GM19463 (cell line): ENCODE data around the gene PTBP2.

Source experiments
- ATAC-seq: cut with Tn5 transposase; IDR thresholded peaks from one replicate; pipeline ENCODE4 v1.9.1; 2021; ENCODE audit warnings: mild to moderate bottlenecking, moderate library complexity; ENCODE audit not compliant: unreplicated experiment

Gene PTBP2

GRCh38 chr1:96815914-96816313 is 94.3 kb downstream of the PTBP2 start:
- no peak for ATAC-seq

DNA sequence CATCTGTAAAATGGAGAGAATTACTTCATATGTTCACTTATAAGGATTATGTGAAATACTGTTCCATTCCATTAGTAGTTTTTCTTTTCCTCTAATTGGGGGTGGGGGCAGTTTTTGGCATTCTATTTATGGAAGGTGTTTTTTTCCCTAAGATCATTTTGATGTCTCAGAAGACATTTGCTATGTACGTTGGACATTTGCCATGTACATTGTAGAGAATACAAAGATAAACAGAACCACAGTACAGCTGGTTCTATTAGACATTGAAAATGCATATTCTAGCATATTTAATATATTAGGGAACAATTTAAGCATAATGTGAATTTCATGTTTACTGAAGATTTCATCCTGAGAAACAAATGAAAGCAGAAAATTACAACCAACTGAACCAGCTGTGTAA is 98.5 kb downstream of the PTBP2 start:
- ATAC-seq, result no peak

DNA sequence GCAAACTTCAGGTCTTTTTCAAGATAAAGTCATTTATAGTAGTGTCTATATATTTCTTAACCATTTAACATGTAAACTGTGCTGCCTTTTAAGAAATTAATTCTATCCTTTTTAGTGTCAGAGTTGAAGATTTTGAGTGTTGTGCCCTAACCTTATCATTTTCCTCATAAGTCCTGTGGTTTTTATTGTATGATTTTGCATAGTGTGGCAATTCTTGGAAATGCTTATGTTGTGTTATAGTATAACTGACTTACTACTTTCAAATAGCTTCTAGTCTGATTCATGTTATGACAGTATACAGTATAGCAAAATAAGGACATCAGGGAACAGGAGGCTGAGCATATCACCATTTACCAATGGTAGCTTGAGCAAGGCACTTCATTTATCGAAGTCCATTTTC is 99.1 kb downstream of the PTBP2 start:
- ATAC-seq, result no peak

DNA sequence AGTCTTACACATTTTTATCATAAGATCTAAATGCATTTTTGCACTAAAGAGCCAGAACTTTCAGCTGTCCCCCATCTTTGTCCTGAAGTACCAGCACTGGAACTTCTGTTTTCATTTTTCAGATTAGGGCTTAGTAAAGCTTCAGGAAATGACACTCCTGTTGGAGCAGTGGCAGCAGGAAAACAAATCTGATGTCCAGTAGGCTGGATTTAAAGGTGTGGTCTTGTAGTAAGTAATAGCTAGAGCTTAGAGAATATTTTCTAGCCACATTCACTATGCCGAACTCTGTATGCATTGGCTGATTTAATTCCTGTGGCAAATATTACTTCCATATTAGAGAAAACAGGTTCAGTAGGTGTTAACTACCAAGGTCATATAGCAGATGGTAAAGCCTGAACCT is 103.6 kb downstream of the PTBP2 start:
- ATAC-seq, result no peak

DNA sequence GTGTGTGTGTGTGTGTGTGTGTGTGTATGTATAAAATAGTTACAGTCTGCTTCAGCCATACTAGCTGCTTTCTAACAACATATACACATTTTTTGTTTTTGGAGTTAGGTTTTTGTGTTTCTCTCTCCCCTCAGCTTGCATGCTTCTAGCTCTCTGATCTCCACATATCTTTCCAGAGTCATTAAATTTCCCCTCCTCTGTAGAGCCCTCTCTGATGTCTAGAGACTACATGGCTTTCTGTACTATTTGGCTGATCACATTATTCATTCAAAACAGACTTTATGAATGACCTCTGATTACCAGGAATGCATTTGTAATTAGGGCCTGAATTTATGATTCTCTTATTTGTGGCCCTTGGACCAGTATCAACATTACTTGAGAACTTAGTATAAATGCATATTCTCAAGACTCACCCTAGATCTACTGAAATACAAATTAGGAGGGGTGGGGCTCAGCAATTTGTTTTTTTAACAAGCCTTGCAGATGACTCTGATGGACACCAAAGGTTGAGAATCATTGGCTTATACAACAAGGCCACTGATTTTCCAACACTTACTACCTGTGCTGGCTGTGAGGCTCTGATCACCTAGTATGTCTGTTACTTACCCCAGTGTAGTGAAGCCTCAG is 104.5 kb downstream of the PTBP2 start:
- no peak for ATAC-seq

DNA sequence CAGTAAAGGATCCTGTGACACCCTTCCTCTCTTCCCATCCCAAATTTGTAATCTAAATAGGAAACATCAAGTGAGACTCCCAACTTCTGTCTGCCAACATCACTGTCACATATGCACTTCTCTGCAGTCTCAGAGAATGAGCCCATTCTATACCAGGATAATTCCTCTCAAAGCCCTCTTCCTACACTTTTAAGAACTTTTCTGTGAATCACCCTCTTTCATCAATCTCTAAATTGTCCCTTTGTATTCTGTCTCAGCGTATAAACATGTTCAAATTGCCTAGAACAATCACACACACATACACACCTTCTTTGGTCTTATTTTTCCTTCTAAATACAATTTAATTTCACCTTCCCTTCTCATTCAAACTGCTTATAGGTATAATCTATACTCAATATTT is 111.8 kb downstream of the PTBP2 start:
- ATAC-seq, result no peak

- ATAC-seq, result no peak
Measured at GRCh38 chr1:96834986-96835385, 113.4 kb downstream of the PTBP2 start.

- ATAC-seq, result no peak
Measured at GRCh38 chr1:96837057-96837780, 115.6 kb downstream of the PTBP2 start.

DNA sequence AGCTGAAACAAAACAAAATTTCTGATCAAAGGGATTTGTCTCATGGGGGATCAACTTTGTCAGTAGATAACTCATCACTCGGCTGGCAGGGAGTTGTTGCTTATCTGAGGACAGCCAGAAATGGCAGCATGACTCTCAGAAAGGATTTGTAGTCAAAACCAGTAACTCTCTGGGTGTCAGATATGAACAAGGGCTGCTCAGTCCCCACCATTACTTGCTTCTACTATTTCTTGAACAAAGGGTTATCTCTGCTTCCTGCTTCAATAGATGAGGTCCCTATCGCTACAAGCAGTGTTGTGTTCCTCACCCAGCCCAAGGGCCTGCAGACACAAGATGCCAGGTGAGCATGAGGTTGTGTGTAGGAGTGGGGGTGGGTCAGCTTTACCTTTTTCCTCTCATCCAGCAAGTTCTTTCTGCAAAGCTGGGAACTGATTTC is 116.2 kb downstream of the PTBP2 start:
- no peak for ATAC-seq

DNA sequence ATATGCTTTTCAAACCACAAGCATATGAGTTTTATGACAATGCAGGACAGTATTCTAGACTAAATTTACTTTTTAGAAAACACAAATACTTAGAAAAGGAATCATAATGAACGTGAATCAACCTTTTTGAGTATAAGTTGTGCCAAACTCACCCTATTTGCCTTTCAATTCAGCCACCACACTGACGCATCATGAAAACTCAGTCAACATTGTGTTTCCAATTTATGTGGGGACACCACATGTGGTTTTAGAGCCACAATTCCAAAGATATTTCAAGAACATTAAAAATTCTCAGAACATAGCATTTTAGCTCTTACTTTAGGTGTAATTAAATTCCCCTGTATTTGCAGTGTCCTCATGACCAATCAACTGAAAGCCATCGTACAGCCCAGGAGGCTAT is 118.8 kb downstream of the PTBP2 start:
- ATAC-seq, result no peak

DNA sequence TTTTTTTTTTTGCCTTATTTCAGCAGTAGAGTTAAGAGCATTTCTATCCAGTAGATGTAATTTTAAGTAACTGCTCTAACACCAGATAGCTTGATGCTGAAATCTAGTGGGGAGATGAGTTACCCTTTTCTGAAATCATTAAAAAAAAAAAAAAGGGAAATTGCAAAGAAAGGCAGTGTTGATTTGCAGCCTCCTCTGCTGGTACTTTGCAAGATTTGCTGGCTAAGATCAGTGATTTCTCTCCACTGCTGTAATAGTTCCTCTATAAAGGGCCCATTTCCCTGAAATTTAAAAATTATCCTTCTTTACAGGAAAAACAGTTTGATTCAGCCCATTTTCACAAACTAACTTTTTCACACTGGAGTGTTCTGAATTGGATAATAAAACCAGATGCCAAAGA is 120.6 kb downstream of the PTBP2 start:
- no peak for ATAC-seq

DNA sequence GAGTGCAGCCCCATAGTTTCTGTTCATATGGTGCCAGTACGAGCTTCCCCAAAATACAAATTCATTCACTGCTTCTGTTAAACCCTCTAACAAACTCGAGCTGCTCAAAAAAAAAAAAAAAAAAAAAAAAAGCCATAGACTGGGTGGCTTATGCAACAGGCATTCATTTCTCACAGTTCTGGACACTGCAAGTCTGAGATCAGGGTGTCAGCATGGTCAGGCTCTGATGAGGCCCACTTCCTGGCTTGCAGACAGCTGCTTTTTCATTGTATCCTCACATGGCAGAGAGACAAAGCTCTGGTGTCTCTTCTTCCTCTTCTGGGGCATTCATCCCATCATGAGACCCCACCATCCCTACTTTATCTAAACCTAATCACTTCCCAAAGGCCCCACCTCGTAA is 121.6 kb downstream of the PTBP2 start:
- no peak for ATAC-seq

GRCh38 chr1:96843601-96844000 is 122.0 kb downstream of the PTBP2 start:
- no peak for ATAC-seq

DNA sequence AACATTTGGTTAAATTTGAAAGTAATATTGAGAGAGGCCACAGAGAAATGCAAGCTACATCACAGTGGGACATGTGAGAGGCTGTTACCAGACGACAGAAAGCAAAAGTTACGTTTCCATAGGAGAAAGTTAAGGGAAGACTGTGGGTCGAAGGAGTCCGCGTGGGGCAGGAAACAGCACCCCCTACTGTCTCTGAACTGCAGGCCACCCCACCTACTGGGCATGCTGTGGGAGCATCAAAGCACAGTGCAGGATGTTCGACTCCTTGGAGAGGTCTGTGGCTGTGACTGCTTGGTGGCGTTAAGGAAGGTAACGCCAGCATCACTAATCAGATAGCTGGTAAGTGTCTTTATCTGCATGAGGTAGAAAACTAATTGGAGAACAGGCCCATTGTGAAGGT is 123.9 kb downstream of the PTBP2 start:
- ATAC-seq, result peak; percentile 90

DNA sequence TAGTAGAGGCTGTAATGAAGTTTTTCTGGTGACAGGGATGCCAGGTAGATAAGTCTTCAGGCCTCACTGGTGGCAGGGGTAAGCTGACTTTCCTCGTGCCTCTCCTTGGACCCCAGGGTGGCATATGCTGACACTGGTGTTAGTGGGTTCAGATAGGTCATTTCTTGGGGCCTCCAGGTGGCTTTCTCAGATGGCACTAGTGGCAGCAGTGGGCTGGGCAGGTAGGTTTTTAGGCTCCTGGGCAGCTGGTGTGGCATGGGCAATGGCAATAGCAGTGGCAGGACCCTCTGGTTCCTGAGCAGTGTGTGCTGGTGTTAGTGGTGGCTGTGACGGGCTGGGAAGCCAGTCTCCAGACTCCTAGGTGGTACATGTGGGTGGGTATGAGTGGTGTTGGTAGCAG is 140.3 kb downstream of the PTBP2 start:
- ATAC-seq, result no peak

DNA sequence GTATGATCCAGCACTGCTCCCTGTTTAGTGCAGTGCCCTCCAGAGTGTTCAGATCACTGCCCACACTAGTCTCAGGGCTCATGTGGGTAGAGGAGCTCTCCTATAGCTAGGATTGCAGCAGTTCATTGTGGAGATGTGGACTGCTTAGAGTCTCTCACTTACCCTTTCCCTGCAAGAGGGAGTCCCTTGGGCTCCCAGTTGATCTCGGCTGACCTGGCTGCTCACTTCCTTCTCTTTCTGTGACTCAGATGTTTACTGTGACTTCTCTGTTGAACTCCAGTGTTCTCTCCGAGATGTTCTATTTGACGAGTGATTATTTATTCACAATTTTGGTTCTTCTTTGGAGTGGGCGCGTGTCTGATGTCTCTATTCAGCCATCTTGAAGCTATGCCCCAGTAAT is 141.9 kb downstream of the PTBP2 start:
- no peak for ATAC-seq
